Hematopoietic multipotent progenitor cell (in vitro differentiated cells): Measurements from ENCODE around the gene TRABD2A. TPM values are rescaled to one million over a fixed set of nuclear protein-coding genes. Genes with fewer than 3 reads are reported as not detected.
A peak's percentile ranks its signal among the peaks of the same experiment; 100 is the strongest.

Source experiments
- DNase-seq, 3 donors: peaks; one replicate each; pipeline ENCODE4 v3.0.0-alpha.2; 2011 to 2015; ENCODE audit warnings: low read depth in 2 of 3, low spot score in 2 of 3
- total RNA-seq: library from RNA; depleted of rRNA; stranded (reverse); fragments of >200 nt; gene quantifications from one replicate; pipeline ENCODE4 v1.2.3, GENCODE V29; 2012

Gene TRABD2A
- total RNA-seq, 1 donor, result 0.27 TPM

DNA sequence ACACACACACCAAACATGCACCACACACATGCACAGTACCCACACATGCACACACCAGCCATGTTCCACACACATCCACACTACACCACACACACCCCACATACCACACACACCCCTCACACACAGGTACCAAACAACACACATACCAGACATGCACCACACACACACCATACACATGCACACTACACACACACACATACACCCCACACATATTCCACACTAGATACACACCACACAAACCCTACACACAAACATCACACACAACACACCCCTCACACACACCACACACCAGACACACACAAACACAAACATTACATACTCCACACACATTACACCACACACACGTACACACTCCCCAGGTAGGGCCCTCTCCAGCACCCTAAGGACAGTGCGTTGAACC, 51.2 kb downstream of the TRABD2A start:
- no peak for DNase-seq

DNA sequence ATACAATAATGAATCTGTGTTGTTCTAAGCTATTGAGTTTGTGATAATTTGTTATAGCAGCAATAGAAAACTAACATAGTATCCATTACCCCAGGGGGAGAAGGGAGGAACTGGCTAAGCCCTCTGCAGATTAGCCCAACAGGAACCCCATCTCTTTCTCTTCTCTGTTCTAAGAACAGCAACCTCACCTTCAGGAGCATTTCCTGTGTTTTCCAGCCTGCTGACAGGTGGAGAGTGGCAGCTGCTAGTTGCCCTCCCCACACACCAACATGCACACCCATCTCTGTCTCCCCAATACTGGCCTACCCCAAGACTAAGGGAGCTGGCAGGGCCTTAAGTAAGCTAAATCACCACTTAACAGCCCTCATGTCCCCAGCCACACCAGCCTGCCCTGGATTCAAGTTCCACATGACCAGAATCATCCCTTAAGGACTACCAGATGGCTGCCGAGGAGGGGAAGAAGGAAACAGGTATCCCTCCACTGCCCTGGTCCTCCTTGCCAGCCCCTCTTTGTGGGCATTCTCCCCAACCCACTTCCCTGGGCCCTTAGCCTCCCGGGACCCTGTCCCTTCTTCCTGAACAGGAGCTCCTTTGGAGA, 52.8 kb downstream of the TRABD2A start:
- DNase-seq, result no peak

DNA sequence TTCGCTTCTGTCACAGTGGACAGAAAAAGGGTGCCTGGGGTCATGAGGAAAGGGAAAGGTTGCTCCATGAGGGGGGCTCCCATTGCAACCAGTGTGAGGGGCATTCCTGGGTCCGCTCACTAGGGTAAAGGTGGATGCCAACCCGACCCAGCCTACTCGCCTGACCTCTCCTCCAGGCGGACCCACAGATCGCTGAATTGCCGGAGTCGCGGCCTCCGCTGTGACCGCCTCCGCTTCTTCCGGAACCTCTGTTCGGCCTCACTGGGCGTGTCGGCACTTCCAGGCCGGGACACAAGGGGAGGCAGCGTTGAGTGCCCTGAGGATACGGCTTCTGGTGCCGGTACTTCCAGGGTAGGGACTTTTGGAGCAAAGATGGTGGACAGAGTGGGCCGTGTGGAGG, 57.1 kb downstream of the TRABD2A start:
- no peak for DNase-seq

DNA sequence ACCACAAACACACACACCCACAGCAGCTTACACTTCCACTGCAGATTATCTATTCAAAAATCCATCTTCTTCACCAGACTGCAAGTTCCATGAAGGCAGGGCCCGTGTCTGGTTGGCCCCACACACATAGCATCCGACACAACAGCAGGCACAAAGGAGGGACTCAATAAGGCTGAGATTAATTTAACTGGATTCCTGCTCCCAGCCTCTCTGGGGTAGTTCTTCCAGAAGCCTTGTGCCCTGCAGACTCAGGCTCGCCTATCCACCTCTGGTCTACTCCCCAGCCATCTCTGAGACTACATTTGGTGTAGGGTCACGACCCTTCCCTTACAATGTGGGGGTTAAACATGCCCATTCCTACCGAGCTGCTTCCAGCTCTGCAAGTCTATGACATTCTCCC, 57.7 kb downstream of the TRABD2A start:
- DNase-seq, result no peak

DNA sequence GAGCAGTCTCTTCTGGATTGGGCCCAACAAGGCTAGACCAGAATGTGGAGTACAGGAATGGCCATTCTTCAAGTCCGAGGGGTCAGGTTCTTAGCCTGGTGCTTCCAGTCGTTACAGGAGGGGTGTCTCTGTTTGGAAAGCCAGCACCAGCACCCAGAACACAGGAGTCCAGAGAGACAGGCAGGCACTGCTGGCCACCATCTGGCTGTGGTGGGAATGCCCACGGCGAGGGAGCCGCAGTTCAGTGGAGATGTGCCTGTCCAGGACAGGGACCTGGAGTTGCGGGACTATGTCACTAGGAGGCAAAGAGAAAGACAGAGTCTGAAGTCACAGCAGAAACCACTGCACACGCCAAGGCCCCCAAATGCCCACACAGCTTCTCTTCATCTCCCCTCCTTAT, 59.1 kb downstream of the TRABD2A start:
- DNase-seq, result no peak

DNA sequence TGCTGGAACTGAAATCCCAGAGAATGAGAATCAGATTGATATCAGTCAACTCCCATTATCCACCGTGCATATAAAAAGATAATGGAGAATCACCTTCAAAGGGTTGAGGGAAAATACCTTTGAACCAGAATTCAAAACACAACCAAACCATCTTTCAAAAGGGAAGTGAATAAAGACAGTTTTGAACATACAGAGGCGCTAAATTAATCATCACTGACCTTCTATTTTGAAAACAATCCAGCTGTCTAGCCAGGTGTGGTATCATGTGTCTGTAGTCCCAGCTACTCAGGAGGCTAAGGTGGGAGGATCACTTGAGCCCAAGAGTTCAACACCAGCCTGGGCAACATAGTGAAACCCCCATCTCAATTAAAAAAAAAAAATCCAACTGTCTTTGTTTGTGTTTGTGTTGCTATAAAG, 63.6 kb downstream of the TRABD2A start:
- DNase-seq, result no peak

DNA sequence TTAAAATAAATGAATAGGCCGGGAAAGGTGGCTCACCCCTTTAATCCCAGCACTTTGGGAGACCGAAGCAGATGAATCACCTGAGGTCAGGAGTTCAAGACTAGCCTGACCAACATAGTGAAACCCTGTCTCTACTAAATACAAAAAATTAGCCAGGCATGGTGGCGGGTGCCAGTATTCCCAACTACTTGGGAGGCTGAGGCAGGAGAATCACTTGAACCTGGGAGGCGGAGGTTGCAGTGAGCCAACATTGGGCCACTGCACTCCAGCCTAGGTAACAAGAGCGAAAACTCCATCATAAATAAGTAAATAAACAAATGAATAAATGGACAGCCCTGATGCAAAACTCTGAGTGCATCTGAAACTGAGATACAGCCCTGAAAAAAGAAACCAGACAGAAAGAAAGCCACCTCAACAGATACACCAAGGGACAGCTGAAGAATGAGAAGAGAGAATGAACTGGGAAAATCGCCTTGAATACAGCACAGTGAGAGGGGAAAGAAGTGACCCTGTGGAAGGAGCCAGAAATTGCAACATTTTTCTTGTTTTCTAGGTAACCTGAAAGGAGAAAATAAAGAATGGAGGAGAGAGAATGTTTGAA, 64.4 kb downstream of the TRABD2A start:
- DNase-seq, result no peak

DNA sequence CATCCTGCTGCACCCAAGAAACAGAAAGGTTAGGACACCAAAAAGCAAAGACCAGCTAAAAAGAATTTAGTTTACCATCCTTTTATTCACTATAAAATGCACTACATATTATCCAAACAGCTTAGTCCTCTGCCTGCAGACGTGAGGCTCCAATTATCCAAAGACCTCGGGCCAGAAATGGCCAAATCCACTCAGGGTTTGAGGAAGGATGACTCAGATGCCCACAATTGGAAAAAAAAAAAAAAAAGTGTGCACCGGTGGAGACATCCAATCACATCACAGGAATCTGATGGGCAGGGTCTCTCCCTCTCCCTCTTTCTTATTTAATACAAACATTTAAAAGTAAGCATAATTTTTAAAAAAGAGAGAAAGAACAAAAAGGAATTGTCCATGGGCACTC, 65.7 kb downstream of the TRABD2A start:
- no peak for DNase-seq

DNA sequence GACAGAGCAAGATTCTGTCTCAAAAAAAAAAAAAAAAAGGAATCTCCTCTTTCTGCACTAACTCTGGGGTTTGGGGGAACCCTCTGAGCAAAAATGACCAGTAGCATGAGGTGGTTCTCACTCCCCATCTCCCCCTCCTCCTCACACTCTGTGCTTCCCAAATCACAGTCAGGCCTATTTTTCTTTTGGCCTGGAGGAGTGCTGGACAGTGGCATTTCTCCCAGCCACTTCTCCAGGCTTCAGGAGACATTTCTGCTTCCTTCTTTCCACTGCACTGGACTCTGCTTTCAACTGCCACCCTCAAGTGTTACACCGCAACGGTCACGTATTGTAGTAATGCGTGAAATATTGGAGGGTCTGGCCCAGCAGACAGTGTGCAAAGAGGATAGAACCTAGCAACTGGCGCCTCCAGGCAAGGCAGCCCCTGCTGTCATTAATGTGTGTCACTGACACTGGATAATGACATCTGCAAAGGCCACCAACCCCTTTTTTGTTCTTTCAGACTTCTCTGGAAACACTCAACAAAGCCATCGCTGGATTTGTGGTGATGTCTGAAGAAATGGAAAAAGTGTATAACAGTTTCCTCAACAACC, 68.9 kb downstream of the TRABD2A start:
- no peak for DNase-seq

DNA sequence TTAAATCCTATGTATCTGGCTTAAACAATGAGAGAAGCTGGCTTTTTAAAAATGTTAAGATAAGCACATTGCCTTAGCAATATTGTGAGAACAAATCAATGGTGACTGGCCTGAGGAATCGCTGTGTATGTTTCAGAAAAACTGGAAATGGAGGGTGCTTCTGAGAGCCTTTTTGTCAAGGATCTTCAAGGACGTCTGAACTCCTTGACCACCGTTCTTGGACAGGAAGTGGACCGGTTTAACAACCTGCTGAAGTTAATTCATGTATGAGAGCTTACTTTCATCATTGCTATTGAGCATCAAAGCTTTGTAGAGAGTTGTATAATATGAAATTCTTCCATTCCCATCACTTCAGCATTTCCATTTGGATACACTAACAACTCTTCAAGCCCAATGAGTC, 72.6 kb downstream of the TRABD2A start:
- DNase-seq, result no peak

DNA sequence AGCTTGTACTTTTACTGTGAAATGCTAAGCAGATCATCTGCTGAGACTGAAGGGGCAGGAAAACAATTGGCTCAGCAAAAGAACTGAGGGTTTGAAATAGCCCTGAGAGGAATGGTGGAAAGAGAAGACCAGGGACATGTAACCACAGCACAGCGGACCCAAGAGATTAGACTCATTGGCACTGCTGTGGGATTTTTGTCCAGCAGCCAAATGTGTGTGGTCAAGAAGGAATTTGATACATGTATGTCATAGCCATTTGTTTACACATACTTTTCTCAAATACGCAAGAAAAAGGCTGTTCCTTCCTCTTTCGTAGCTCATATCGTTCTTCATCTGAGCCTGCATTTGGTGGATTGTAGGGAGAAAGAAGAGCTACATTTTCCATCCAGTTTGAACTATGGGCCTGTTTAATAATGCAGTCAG, 73.8 kb downstream of the TRABD2A start:
- peak in 1 of 3 donors; percentile 26 for DNase-seq

DNA sequence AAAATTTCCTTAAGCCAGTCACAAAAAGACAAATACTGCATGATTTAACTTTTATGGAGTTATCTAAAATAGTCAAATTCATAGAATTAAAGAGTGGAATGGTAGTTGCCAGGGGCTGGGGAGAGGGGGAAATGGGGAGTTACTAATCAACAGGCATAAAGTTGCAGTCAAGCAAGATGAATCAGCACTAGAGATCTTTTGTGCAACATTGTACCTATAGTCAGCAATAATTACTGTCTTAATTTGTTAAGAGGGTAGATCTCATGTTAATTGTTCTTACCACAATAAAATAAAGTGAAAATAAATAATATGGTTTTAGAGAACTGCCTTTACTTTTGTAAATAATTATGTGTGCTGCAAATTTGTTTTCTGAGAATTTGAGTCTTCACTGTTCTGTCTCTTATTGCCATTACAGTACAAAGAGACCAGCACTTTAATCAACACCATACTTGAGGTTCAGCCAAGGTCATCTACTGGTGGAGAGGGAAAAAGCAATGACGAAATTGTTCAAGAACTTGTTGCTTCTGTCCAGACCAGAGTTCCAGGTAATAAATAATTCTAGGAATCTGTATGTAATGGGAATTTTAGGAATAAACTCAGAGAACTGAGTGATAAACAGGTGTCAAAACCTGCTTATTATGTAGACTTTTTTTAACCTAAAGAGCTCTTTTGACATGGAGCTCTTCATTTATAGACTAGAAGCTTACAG, 75.5 kb downstream of the TRABD2A start:
- DNase-seq, result no peak

DNA sequence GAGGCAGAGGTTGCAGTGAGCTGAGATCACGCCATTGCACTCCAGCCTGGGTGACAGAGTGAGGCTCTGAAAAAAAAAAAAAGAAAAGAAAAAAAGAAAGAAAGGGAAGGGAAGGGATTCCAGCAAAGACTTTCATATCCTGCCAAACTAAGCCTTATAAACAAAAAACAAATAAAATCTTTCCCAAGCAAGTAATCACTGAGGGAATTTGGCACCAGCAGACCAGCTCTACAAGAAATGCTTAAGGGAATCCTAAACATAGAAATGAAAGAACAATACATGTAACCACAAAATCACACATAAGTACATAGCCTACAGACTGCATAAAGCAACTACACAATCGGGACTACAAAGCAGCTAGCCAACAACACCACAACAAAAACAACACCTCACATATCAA, 79.1 kb downstream of the TRABD2A start:
- no peak for DNase-seq

DNA sequence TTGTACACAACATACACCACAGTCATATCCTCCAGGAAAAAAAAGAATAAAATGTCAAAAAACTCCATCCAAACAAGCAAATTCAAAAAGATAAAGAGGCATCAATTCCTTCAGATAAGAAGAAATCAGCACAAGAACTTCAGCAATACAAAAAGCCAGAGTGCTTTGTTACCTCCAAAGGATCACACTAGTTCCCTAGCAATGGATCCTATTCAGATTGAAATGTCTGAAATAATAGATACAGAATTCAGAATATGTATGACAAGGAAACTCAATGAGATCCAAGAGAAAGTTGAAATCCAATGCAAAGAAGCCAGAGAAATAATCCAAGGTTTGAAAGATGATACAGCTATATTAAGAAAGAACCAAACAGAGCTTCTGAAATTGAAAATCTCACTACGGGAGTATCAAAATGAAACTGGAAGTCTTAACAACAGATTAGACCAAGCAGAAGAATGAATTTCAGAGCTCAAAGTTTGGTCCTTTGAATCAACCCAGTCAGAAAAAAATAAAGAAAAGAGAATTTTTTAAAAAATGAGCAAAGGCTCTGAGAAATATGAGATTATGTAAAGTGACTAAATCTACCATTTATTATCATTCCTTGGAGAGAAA, 80.6 kb downstream of the TRABD2A start:
- DNase-seq, result no peak

DNA sequence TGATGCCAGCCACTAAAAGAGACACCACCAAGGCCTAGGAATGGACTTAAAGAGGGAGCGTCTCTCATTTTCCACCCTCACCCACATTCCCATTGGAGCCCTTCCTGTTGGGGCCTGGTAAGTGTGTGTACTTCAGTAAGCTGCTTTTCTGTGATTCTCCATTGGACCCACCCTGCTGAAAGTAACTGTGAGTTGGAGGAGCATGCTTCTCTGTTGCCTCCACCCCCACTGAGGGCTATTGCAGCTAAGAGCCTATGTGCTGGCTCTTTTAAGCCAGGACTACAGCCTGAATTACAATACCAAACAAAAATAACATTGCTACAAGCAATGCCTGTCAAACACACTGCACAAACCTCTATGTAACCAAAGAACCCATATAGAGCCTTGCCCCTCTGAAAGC, 81.1 kb downstream of the TRABD2A start:
- DNase-seq, result no peak

DNA sequence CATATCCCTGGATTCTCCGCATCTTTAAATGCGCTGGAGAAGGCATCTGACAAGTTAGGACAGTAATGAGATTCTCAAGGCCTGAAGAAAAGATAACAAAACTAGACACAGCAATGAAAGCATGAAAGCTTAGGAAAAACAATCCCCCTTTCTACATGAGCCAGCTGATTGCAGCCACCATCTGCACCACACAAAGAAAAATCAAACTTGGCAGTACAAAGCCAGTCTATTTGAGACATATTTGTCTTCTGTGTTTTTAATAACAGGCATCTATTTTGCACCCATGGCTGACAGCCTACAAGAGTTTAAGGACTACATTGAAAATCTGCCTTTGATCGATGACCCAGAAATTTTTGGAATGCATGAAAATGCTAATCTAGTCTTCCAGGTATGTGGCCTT, 83.6 kb downstream of the TRABD2A start:
- no peak for DNase-seq

DNA sequence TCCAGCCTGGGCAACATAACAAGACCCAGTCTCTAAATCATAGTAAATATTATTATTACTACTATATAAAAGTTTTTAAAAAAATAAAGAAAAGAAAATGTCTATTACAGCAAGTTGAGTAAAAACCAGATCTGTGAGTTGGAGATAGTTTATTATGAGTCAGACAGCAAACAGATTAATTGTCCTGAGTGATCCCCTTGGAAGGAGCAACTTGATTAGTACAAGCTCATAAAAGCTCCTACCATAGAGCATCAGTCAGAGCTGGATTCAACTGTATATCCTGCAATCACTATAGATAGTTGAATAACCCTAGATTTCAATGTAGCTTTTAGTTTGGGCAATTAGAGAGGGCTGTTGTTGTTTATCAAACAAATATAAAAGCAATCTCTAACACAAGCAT, 84.1 kb downstream of the TRABD2A start:
- no peak for DNase-seq

DNA sequence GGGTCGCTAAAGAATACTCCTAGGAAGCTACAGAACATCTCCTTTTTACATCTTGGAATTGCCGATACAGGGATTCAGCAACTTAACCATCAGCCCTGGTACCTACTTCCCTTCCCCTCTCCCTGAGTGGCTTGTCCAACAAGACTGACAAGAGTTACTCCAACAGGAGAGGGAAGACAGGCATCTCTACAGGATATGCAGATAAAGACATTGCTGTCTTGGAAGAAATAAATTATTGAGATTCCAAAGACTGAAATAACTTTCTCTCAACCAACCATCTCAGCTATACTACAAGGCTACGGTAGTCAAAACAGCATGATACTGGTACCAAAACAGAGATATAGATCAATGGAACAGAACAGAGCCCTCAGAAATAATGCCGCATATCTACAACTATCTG, 87.2 kb downstream of the TRABD2A start:
- no peak for DNase-seq

DNA sequence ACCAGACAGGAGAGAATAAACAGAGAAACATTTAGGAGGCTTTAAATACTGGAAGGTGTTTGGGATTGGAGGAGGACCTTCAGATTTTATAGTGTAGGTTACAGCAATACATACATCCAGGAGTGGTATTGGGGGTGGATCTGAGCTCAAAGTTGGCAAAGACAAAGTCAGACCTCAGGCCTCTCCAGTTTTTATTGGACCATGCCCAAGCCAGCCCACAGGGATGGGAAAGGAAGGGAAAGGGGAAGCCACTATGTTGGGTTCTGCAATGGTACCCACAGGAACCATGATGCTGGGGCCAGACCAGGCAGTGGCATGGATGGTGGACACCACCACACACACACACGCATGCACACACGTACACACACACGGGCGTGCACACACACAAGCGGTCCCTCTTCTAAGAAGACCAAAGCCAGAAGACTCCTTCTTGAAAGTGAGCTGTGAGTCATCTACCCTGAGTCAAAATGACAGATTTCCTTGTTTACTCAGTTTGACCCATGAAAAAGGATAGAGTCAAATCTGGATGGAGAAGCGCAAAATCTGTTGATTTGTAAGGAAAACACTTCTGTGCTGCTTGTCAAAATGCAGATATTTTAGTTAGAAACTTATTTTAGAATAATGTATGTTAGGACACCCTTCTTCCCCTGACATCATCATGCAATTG, 87.9 kb downstream of the TRABD2A start:
- no peak for DNase-seq

DNA sequence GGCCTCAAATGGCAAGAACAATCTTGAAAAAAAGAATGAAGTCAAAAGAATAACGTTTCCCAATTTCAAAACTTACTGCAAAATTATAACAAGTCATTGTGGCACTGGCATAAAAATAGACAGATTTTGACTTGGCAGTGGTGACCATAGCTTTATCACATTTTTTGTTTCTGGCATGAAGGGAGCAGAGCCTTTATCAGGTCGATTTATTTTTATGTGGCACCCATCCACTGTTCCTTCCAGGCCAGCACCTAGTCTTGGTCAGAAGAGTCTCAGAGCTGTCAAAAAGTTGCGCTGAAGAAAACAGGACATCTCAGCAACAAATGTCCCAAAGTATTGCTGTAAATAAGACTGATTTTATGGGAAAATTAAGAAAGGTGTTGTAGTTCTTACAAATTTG, 92.4 kb downstream of the TRABD2A start:
- DNase-seq, result no peak

DNA sequence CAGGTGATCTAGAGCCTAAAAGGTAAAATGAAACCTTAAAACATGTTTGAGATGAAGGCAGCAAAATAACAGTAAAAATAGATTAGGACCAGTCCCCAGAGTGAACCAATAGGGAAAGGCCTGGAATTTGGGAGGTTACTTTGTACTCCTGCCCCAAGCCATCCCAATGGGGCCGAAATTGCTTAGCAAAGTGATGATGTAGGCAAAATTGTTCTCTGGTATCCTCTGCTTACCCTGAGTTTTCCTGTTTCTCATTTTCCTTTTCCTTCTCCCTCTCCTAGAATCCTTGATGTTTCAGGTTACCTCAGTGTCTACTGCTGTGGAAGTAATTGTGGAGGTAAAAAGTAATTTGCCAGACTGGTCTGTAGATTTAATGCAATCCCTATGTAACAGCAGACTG, 92.9 kb downstream of the TRABD2A start:
- no peak for DNase-seq
